ENCODE measurements around the gene ARHGAP35.

- TF ChIP-seq POLR2A (IDR thresholded peaks at IDR 0.05) (no peak), CTCF (IDR thresholded peaks at IDR 0.05) (no peak), POLR2AphosphoS5 (IDR thresholded peaks at IDR 0.05) (no peak), EP300 (IDR thresholded peaks at IDR 0.05) (no peak)
Observed at GRCh38 chr19:46887240-46887782, 26.5 kb downstream of the ARHGAP35 start.

All from gastroesophageal sphincter (tissue), 3 donors.